Esophagus muscularis mucosa (tissue), 4 donors: Measurements from ENCODE around the gene SFT2D1. TPM values are rescaled to one million over a fixed set of nuclear protein-coding genes. Genes with fewer than 3 reads are reported as not detected.

ENCODE experiments used
- DNase-seq: peaks from one replicate; pipeline ENCODE4 v3.0.0-alpha.2; 2017; ENCODE audit errors: extremely low spot score
- H3K27ac ChIP-seq, 4 donors: fragments of 200-600 bp; sonication (generic); replicated peaks in 1 of 4; 1 replicate in 3 of 4; 2 replicates in 1 of 4; pipeline ENCODE4 v1.5.1; 2016 to 2019; ENCODE audit warnings: mild to moderate bottlenecking in 1 of 4
- H3K27me3 ChIP-seq, 4 donors: fragments of 200-600 bp; sonication (generic); one replicate each; pipeline versions ENCODE4 v1.5.1 to v1.6.0; 2016 to 2019
- H3K36me3 ChIP-seq, 4 donors: fragments of 200-600 bp; sonication (generic); one replicate each; pipeline ENCODE4 v1.5.1; 2016 to 2019
- H3K4me1 ChIP-seq, 4 donors: fragments of 200-600 bp; sonication (generic); one replicate each; pipeline ENCODE4 v1.5.1; 2016 to 2019
- H3K4me3 ChIP-seq, 4 donors: fragments of 200-600 bp; sonication (generic); 1 replicate in 2 of 4; 2 replicates in 2 of 4; pipeline ENCODE4 v1.5.1; 2016 to 2019; ENCODE audit warnings: mild to moderate bottlenecking in 4 of 4, moderate library complexity in 1 of 4
- H3K9me3 ChIP-seq, 4 donors: fragments of 200-600 bp; sonication (generic); 1 replicate in 3 of 4; 2 replicates in 1 of 4; pipeline ENCODE4 v1.5.1; 2016 to 2019
- EP300 ChIP-seq: sonication (generic); formaldehyde crosslinking; IDR thresholded peaks from one replicate; pipeline ENCODE4 v1.6.1; 2017; ENCODE audit warnings: antibody characterized with exemption
- POLR2A ChIP-seq: fragments of 450-650 bp; IDR thresholded peaks from one replicate; pipeline ENCODE4 v1.6.1; 2017; ENCODE audit warnings: antibody characterized with exemption, moderate library complexity, mild to moderate bottlenecking, low read depth
- POLR2AphosphoS5 ChIP-seq, 2 donors: sonication (generic); formaldehyde crosslinking; IDR thresholded peaks; one replicate each; pipeline ENCODE4 v1.6.1; 2017; ENCODE audit warnings: antibody characterized with exemption in 2 of 2
- WGBS: methylation state at CpG from one replicate; pipeline ENCODE4 v1.1.5; 2018; 5-methylcytosine and 5-hydroxymethylcytosine counted together
- intact Hi-C: fragments of 100-400 bp; cut with DNase I; formaldehyde crosslinking; loops from one replicate; pipeline ENCODE4 v1.15.1; 2023
- total RNA-seq, 4 donors: library from RNA; depleted of rRNA; stranded (reverse); fragments of >200 nt; gene quantifications; one replicate each; pipeline versions ENCODE4 v1.1.0 to v1.2.1, GENCODE V29; 2016
- TF ChIP-seq, protein P1 (sequence below), 3 experiments: fragments of 200-600 bp in 2 of 3; fragments of 450-650 bp in 1 of 3; sonication (generic) in 2 of 3; IDR thresholded peaks; one replicate each; pipeline ENCODE4 v1.5.1; 2017 to 2019; ENCODE audit warnings: antibody characterized with exemption in 3 of 3, mild to moderate bottlenecking in 2 of 3, moderate library complexity in 1 of 3

Gene SFT2D1
- total RNA-seq, 4 donors from 2014 or later, result 19.8 to 34.9 (median 27.9) TPM

DNA sequence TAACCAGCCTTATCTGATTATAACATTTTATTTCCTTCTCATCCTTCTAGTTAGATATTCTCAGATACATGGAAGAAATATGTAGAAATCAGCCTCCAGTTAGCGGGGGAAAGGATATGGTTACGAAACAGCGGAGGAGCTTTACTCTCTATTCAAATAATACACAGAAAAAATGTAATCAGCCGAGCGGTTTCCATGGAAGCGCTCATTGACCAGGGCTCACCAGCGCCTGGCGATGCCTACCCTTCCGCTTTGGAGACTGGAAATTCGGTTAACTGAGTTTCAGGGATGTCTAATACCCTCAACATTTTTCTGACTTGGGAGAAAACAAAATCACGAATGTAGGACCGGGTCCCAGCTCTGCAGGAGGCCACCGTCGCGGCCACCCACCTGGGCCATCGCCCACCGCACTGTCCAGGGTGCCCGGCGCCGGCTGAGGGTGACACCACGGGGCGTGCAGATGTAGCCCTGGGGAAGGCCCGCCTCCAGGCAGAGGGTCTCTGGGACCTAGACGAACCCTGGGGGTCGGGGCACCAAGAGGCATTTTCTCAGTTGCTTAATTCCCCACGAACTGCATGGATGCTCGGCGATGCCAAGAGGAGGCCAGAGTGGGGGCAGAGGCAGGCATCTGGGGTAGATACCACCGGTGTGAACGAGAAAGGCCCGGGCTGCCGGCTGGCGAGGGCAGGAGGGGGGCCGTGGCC lies 35.8 kb downstream of the SFT2D1 start:
- peaks cover 7 to 24% (median 22%) of the 10 kb centered on the region in 4 donors for H3K4me1 ChIP-seq
- no peaks in the 10 kb centered on the region for H3K36me3 ChIP-seq
- no peak overlapping the region for H3K27ac ChIP-seq
- intact Hi-C loops, result no loop called here
- TF ChIP-seq EP300 (no peak), POLR2A (no peak), POLR2AphosphoS5 (IDR thresholded peaks at IDR 0.05) (no peak)
- TF ChIP-seq, protein P1, sequence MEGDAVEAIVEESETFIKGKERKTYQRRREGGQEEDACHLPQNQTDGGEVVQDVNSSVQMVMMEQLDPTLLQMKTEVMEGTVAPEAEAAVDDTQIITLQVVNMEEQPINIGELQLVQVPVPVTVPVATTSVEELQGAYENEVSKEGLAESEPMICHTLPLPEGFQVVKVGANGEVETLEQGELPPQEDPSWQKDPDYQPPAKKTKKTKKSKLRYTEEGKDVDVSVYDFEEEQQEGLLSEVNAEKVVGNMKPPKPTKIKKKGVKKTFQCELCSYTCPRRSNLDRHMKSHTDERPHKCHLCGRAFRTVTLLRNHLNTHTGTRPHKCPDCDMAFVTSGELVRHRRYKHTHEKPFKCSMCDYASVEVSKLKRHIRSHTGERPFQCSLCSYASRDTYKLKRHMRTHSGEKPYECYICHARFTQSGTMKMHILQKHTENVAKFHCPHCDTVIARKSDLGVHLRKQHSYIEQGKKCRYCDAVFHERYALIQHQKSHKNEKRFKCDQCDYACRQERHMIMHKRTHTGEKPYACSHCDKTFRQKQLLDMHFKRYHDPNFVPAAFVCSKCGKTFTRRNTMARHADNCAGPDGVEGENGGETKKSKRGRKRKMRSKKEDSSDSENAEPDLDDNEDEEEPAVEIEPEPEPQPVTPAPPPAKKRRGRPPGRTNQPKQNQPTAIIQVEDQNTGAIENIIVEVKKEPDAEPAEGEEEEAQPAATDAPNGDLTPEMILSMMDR (IDR thresholded peaks at IDR 0.05), result no peak
- WGBS, result 80% methylated on average over 22 of the region's 34 CpGs
- H3K27me3 ChIP-seq, result peaks cover 0 to 86% (median 24%) of the 10 kb centered on the region in 4 donors
- H3K4me3 ChIP-seq, result peak overlapping the region; percentile 55 to 61 (median 56)
- no peak for DNase-seq
- no peaks in the 10 kb centered on the region for H3K9me3 ChIP-seq

DNA sequence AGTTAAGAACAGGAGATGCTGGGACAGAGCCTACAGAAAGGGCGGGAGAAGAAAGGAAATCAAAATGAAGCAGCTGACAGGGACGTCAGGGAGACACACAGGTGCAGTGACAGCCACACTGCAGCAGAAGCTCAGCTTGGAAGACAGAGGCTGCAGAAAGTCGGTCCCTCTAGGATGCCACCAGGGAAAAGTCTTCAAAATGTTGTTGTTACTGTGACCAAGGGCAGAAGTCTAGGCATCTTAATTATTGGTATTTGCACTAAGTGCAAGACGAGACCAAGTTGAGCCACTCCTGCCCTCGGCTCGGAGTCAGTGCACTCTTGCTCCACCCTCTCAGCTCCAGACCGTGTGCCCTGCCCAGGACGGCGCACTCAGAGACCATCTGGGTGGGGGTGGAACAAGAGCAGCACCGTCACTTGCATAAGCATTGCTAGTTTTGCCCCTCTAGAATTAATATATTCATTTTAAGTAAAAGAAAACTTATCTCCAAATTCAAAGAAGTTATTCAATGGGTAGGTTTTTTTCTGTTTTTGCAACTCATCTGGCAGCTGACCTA lies 36.7 kb downstream of the SFT2D1 start:
- 63% methylated on average over 10 of the region's 10 CpGs for WGBS
- Histone ChIP-seq H3K9me3 (no peaks in the 10 kb centered on the region), H3K4me3 (no peak overlapping the region), H3K4me1 (peaks cover 7 to 24% (median 22%) of the 10 kb centered on the region in 4 donors), H3K27me3 (peaks cover 0 to 90% (median 24%) of the 10 kb centered on the region in 4 donors), H3K27ac (no peak overlapping the region), H3K36me3 (no peaks in the 10 kb centered on the region)
- peak; percentile 77 for DNase-seq
- intact Hi-C loops, result no loop called here
- TF ChIP-seq EP300, result no peak
- TF ChIP-seq POLR2AphosphoS5 (IDR thresholded peaks at IDR 0.05), result no peak

DNA sequence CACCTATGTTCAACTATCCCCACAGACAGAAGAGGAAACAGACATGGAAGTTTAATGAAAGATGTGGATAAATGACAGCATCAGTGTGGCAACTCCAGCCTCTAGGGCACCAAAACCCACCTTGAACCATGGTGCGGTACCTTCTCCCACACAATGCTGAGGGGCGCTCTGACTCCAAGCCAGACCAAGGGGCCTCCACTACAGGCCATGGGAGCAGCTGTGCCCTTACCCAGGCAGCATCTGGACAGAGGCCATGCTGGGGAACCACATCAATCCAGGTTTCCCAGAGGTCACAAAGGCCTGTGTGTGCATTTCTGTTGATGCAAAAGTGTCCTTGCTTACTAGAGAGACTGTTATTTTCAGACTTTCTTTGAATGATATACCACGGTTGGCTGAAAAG lies 38.2 kb downstream of the SFT2D1 start:
- 78% methylated on average over 3 of the region's 3 CpGs for WGBS
- H3K4me1 ChIP-seq, result peaks cover 7 to 24% (median 22%) of the 10 kb centered on the region in 4 donors
- H3K27me3 ChIP-seq, result peaks cover 0 to 83% (median 24%) of the 10 kb centered on the region in 4 donors
- H3K9me3 ChIP-seq, result no peaks in the 10 kb centered on the region
- no peak overlapping the region for H3K27ac ChIP-seq
- H3K4me3 ChIP-seq, result no peak overlapping the region
- no peaks in the 10 kb centered on the region for H3K36me3 ChIP-seq
- TF ChIP-seq POLR2AphosphoS5 (IDR thresholded peaks at IDR 0.05), result no peak
- TF ChIP-seq, protein P1 (IDR thresholded peaks at IDR 0.05), result no peak
- no peak for TF ChIP-seq POLR2A
- no peak for TF ChIP-seq EP300
- DNase-seq, result no peak
- intact Hi-C loops, result no loop called here

DNA sequence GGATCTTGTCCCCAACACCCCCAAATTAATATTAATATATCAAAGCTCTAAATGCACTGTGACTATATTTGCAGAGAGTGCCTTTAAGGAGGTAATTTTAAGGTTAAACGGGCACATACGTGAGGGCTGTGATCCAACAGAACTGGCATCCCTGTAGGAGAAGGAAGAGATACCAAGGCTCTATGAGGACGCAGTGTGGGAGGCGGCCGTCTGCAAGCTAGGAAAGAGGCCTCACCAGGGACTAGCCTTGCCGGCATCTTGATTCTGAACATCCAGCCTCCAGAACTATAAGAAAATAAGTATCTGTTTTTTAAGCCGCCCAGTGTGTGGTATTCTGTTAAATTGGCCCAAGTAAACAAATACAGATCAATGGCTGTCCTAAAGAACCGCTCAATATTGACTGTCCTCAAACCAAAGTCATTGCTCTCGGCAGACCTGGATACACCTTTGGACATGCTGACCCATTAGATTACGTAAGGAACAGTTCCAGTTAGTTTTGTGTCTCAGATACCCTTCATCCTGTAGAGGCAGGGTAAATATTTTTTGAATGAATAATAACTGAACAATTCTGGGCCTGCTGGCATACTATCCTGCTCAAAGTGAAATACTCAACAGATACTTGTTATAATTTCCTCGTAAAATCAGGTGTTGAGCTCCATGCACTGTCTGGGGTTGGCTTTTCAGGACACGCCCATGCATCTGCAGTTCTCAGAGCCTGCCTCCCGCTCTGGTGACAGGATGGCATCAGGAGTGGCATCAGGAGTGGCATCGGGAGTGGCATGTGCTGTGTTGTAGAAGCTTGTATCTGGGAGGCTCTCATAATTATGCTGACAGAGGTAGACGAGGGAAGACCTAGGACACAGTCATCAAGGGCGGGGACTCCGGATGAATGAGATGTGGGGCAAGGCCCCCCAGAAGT lies 40.5 kb downstream of the SFT2D1 start:
- intact Hi-C loops, result no loop called here
- 89% methylated on average over 17 of the region's 17 CpGs for WGBS
- peaks cover 0 to 76% (median 9%) of the 10 kb centered on the region in 4 donors for H3K27me3 ChIP-seq

More for the DNA sequence above, 40.5 kb downstream of the SFT2D1 start:
- TF ChIP-seq EP300 (no peak), POLR2AphosphoS5 (IDR thresholded peaks at IDR 0.05) (no peak), POLR2A (no peak)
- TF ChIP-seq, protein P1 (IDR thresholded peaks at IDR 0.05), result no peak
- no peaks in the 10 kb centered on the region for H3K9me3 ChIP-seq
- H3K36me3 ChIP-seq, result no peaks in the 10 kb centered on the region
- DNase-seq, result no peak
- H3K4me3 ChIP-seq, result no peak overlapping the region
- peaks cover 0 to 5% (median 4%) of the 10 kb centered on the region in 4 donors for H3K4me1 ChIP-seq
- no peak overlapping the region for H3K27ac ChIP-seq
